H1 (cell line): ENCODE measurements around the gene DGAT2L6. TPM values are rescaled to one million over a fixed set of nuclear protein-coding genes. Genes with fewer than 3 reads are reported as not detected.

Experiments used
- ATF3 ChIP-seq: IDR thresholded peaks from 2 replicates; pipeline ENCODE4 v1.6.1; 2011; ENCODE audit warnings: low read depth, mild to moderate bottlenecking, low read length; ENCODE audit not compliant: insufficient read depth
- polyA plus RNA-seq, 7 experiments: library from polyadenylated mRNA; depleted of rRNA in 3 of 7; stranded (reverse) in 5 of 7; unstranded in 2 of 7; fragments of >200 nt in 5 of 7; fragments of 200-250 nt in 2 of 7; gene quantifications; 1 replicate in 5 of 7; 2 replicates in 1 of 7; 4 replicates in 1 of 7; pipeline versions ENCODE4 v1.2.1 to v1.2.3, GENCODE V29; 2011 to 2013; ENCODE audit warnings: missing spikeins in 2 of 7, mixed read lengths in 2 of 7
- total RNA-seq: library from RNA; stranded (reverse); fragmentation: NEBNext Ultra II Directional; extraction: Animal tissue kit (Norgen Biotek cat#: 25700); gene quantifications from 2 replicates; pipeline ENCODE4 v1.2.1, GENCODE V29; 2021

DGAT2L6 gene
- total and polyA plus RNA-seq, 2 of the 8 experiments (the other 6 are each of a cell fraction or from before 2014, with no cell fraction given), result not detected

- no peak for TF ChIP-seq ATF3
These were observed 63.5 kb downstream of the DGAT2L6 start (continued) for GRCh38 chrX:70240751-70241150.
